Measurements from ENCODE around the gene MME.

DNA sequence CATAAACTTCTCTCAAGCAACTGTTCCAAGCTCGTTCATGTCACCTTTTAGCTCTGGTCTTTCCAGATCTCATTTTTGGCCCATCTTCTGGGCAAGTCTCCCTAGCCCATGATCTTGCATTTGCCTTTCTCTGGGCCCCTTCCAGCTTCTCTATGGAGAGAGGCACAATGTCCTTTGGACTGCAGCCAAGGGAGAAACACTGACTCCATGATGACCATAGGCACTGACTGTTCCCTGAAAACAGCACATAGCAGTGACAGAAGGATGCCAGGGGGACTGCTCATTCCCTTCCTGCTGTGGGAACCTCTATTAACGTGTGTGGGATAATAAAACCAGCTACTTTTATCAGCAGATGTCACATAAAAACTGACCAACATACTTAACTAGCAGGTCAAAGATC, 153.1 kb downstream of the MME start:
- TF ChIP-seq, protein P1, sequence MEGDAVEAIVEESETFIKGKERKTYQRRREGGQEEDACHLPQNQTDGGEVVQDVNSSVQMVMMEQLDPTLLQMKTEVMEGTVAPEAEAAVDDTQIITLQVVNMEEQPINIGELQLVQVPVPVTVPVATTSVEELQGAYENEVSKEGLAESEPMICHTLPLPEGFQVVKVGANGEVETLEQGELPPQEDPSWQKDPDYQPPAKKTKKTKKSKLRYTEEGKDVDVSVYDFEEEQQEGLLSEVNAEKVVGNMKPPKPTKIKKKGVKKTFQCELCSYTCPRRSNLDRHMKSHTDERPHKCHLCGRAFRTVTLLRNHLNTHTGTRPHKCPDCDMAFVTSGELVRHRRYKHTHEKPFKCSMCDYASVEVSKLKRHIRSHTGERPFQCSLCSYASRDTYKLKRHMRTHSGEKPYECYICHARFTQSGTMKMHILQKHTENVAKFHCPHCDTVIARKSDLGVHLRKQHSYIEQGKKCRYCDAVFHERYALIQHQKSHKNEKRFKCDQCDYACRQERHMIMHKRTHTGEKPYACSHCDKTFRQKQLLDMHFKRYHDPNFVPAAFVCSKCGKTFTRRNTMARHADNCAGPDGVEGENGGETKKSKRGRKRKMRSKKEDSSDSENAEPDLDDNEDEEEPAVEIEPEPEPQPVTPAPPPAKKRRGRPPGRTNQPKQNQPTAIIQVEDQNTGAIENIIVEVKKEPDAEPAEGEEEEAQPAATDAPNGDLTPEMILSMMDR (IDR thresholded peaks at IDR 0.05): no peak
- TF ChIP-seq POLR2AphosphoS5 (IDR thresholded peaks at IDR 0.05; ENCODE audit: low read depth, low read length): no peak
- TF ChIP-seq TCF7L2 (IDR thresholded peaks at IDR 0.05; ENCODE audit: low read depth, low read length): no peak
- no peak for TF ChIP-seq SIN3A (IDR thresholded peaks at IDR 0.05; ENCODE audit: borderline replicate concordance, insufficient read depth, low read depth, low read length)
- TF ChIP-seq, protein P2, sequence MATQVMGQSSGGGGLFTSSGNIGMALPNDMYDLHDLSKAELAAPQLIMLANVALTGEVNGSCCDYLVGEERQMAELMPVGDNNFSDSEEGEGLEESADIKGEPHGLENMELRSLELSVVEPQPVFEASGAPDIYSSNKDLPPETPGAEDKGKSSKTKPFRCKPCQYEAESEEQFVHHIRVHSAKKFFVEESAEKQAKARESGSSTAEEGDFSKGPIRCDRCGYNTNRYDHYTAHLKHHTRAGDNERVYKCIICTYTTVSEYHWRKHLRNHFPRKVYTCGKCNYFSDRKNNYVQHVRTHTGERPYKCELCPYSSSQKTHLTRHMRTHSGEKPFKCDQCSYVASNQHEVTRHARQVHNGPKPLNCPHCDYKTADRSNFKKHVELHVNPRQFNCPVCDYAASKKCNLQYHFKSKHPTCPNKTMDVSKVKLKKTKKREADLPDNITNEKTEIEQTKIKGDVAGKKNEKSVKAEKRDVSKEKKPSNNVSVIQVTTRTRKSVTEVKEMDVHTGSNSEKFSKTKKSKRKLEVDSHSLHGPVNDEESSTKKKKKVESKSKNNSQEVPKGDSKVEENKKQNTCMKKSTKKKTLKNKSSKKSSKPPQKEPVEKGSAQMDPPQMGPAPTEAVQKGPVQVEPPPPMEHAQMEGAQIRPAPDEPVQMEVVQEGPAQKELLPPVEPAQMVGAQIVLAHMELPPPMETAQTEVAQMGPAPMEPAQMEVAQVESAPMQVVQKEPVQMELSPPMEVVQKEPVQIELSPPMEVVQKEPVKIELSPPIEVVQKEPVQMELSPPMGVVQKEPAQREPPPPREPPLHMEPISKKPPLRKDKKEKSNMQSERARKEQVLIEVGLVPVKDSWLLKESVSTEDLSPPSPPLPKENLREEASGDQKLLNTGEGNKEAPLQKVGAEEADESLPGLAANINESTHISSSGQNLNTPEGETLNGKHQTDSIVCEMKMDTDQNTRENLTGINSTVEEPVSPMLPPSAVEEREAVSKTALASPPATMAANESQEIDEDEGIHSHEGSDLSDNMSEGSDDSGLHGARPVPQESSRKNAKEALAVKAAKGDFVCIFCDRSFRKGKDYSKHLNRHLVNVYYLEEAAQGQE (IDR thresholded peaks at IDR 0.05; ENCODE audit: insufficient read depth in 1 of 2, low read depth in 2 of 2, low read length in 1 of 2): no peak

Data from Panc1 (cell line).